Subcutaneous preadipocyte (primary cell): Measurements from ENCODE around the gene RAB5B. TPM values are rescaled to one million over a fixed set of nuclear protein-coding genes. Genes with fewer than 3 reads are reported as not detected.

Source experiments
- total RNA-seq: library from RNA; depleted of rRNA; stranded (reverse); fragments of >200 nt; gene quantifications from 2 replicates; pipeline ENCODE4 v1.2.3, GENCODE V29; 2012

The RAB5B gene
- 51.1 and 62.6 TPM in 2 replicates for total RNA-seq

GRCh38 chr12:55973599-55974307 lies at the start of gene RAB5B:
TSS of gene RAB5B (plus strand) at chr12:55974078. CDS start at chr12:55986961, 12,883 bp downstream.

GRCh38 chr12:55927588-55928502 lies 46.0 kb upstream of the RAB5B start, which contains the start of gene PYM1:
TSS of gene PYM1 (minus strand) at chr12:55927894. CDS start at chr12:55927761, 133 bp downstream.

DNA sequence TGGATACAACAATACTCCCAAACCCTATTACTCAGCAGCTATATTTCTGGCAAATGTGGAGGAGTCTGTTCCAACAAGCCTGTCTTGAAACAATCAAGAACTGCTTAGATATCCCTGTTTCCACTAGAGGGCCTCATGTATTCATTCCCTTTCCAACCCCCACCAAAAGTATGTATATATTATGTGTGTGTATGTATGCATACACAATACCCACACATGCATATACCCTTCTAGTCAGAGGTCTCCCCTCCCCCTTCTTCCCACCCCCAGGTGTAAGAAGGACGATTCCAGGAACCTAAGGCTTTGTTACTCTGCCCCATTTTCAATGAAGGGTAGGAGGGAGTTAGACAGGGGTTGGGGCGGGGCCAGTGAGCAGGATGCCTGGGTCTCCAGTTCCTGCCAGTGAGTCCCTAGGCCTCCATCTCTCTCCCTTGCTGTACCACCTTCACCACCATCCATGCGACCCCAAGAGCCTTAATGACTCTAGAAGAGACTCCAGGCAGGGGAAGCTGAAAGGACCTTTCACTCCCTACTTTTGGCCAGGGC lies 43.0 kb upstream of the RAB5B start, which contains the start of gene DGKA:
DGKA (plus strand) TSS at position 392 of the 546 bp plus-strand sequence. CDS start 5,342 bp downstream, outside the sequence.

DNA sequence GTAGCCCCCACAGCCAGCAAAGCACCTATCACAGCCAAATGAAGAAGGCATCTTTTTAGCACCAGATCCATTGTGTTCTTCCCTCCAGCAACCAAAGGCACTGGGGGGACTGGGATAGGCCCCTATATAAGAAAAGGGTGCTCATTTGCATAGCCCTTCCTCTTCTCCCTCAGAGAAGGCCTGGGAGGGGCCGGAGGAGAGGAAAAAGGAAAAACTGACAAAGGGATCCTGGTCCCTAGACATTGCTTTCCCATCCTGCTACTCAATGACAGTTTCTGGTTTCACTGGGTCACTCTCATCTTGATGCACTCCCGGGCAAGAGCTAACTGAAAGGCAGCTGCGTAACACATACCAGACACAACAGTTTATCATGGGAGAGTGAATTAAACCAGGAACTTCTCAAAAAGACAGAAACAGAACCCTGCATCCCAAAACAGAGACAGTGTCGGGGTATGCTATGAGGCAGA lies 7.9 kb upstream of the RAB5B start, which contains the start of gene PMEL:
PMEL (minus strand) TSS at position 102 of the 467 bp plus-strand sequence; CDS start at position 71, 31 bp downstream.

DNA sequence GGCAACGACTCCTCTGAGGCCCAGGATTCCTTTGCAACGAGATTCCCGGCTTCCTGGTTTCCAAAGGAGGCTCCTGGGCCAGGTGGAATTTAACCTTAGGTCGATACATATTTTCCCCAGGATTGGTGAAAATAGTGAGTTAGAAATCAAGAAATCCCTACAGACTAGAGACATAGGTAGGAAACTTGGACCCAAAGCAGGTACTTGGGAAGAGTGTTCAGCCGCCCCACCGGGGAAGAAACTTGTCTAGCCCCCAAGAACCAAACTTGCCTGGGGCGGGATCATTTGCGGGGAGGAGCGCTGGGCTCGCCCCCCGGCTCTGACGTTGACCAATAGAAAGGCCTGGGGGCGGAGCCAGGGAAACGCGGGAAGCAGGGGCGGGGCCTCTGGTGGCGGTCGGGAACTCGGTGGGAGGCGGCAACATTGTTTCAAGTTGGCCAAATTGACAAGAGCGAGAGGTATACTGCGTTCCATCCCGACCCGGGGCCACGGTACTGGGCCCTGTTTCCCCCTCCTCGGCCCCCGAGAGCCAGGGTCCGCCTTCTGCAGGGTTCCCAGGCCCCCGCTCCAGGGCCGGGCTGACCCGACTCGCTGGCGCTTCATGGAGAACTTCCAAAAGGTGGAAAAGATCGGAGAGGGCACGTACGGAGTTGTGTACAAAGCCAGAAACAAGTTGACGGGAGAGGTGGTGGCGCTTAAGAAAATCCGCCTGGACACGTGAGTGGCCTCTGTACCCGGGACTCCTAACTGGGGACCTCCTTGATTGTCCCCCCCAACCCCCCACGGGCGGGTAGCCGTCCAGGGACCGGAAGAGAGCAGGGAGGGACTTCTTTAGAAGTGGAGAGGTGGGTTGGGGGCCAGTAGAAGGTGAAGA lies 7.2 kb upstream of the RAB5B start, which contains the start of gene CDK2:
CDK2 (plus strand) TSS at position 423 of the 874 bp plus-strand sequence; CDS start at position 602, 179 bp downstream.

GRCh38 chr12:55996715-55997534 lies 23.0 kb downstream of the RAB5B start, which contains the start of gene SUOX:
TSS of gene SUOX (plus strand) at chr12:55997276. CDS start at chr12:56002222, 4,946 bp downstream.

GRCh38 chr12:56020423-56021184 lies 46.7 kb downstream of the RAB5B start, which contains the start of gene IKZF4:
TSS of gene IKZF4 (plus strand) at chr12:56021043. CDS start at chr12:56021494, 451 bp downstream.

GRCh38 chr12:56041552-56042429 lies 67.9 kb downstream of the RAB5B start, which contains the start of gene RPS26:
TSS of gene RPS26 (plus strand) at chr12:56041918. CDS start at chr12:56042167, 249 bp downstream.

Other genes with a start within 250 kb of the RAB5B start
- gene CD63, start 245.1 kb upstream of the RAB5B start, total RNA-seq, result 1,437 and 2,220 TPM in 2 replicates
- 4.0 and 7.0 TPM in 2 replicates for gene GDF11, start 231.0 kb upstream of the RAB5B start, total RNA-seq
- gene SARNP, start 156.4 kb upstream of the RAB5B start, total RNA-seq, result 65.5 and 79.0 TPM in 2 replicates
- gene ORMDL2, start 156.0 kb upstream of the RAB5B start, total RNA-seq, result 14.3 and 15.6 TPM in 2 replicates
- 32.3 and 42.4 TPM in 2 replicates for gene DNAJC14, start 144.5 kb upstream of the RAB5B start, total RNA-seq
- 9.2 and 9.9 TPM in 2 replicates for gene MMP19, start 131.1 kb upstream of the RAB5B start, total RNA-seq
- 36.4 TPM in 2 replicates for gene PYM1, start 46.2 kb upstream of the RAB5B start, total RNA-seq
- 39.3 and 42.8 TPM in 2 replicates for gene DGKA, start 42.9 kb upstream of the RAB5B start, total RNA-seq
- gene PMEL, start 8.0 kb upstream of the RAB5B start, total RNA-seq, result 0.78 and 1.5 TPM in 2 replicates
- 19.1 and 45.5 TPM in 2 replicates for gene CDK2, start 7.2 kb upstream of the RAB5B start, total RNA-seq
- 8.5 and 13.3 TPM in 2 replicates for gene SUOX, start 23.2 kb downstream of the RAB5B start, total RNA-seq
- 0.37 and 1.2 TPM in 2 replicates for gene IKZF4, start 47.0 kb downstream of the RAB5B start, total RNA-seq
- 188 and 387 TPM in 2 replicates for gene RPS26, start 67.8 kb downstream of the RAB5B start, total RNA-seq
- gene ERBB3, start 106.1 kb downstream of the RAB5B start, total RNA-seq, result under 0.01 TPM in 2 replicates
- gene PA2G4, start 130.5 kb downstream of the RAB5B start, total RNA-seq, result 213 and 255 TPM in 2 replicates
- 1,499 and 3,572 TPM in 2 replicates for gene RPL41, start 142.6 kb downstream of the RAB5B start, total RNA-seq
- 6.6 and 8.2 TPM in 2 replicates for gene ZC3H10, start 144.2 kb downstream of the RAB5B start, total RNA-seq
- gene ESYT1, start 154.2 kb downstream of the RAB5B start, total RNA-seq, result 159 and 170 TPM in 2 replicates
- 38.5 and 41.5 TPM in 2 replicates for gene MYL6B, start 178.5 kb downstream of the RAB5B start, total RNA-seq
- gene MYL6, start 184.3 kb downstream of the RAB5B start, total RNA-seq, result 682 and 1,116 TPM in 2 replicates
- gene SMARCC2, start 215.4 kb downstream of the RAB5B start, total RNA-seq, result 44.1 and 53.2 TPM in 2 replicates
- gene RNF41, start 247.8 kb downstream of the RAB5B start, total RNA-seq, result 66.3 and 93.3 TPM in 2 replicates